GM19455 (cell line): ENCODE measurements around the gene CALR3.
"Not testable (repeated sequence)": the region's sequence is repeated elsewhere in the genome, so short reads cannot be mapped to it uniquely, and the experiment has no call there.

ENCODE experiments used
- ATAC-seq: cut with Tn5 transposase; IDR thresholded peaks from one replicate; pipeline ENCODE4 v1.9.1; 2021; ENCODE audit not compliant: unreplicated experiment

The CALR3 gene

DNA sequence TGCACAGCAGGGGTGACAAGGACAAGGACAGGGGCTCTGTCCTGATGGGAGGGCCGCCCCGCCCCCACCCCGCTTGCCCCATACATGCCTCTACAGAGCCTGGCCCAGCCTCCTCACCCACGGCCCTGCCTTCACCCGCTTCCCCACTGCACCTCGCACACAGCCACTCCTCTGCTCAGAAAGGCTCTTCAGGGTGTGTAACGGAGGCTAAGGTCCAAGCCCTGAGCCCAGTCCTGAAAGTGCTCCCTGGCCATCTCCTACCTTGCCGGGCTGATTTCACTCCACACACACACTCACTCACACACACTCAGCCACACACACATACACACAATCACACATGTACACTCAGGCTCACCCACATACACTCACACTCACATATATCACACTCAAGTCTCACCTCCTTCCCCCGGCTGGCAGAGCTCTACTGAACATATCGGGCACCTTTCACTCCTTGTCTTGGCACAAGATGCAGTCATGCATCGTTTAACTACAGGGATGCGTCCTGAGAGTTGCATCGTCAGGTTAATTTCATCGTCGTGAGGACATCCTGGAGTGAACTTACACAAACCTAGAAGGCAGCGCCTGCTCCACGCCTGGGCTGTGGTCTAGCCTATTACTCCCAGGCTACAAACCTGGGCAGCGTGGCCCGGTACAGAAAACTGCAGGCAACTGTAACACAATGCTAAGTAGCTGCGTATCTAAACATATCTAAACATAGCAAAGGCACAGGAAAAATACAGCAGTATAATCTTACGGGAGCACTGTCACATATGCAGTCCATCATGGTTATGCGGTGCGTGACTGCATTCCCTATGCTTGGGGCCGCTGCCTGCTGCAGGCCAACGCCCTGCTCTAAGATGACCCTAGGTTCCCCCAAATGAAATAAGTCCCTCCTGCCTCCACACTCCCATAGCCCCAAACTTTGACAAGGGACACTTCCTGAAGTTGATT, 37.3 kb downstream of the CALR3 start:
- no peak for ATAC-seq

- no peak for ATAC-seq
Observed at GRCh38 chr19:16457954-16458331, 38.0 kb downstream of the CALR3 start.

DNA sequence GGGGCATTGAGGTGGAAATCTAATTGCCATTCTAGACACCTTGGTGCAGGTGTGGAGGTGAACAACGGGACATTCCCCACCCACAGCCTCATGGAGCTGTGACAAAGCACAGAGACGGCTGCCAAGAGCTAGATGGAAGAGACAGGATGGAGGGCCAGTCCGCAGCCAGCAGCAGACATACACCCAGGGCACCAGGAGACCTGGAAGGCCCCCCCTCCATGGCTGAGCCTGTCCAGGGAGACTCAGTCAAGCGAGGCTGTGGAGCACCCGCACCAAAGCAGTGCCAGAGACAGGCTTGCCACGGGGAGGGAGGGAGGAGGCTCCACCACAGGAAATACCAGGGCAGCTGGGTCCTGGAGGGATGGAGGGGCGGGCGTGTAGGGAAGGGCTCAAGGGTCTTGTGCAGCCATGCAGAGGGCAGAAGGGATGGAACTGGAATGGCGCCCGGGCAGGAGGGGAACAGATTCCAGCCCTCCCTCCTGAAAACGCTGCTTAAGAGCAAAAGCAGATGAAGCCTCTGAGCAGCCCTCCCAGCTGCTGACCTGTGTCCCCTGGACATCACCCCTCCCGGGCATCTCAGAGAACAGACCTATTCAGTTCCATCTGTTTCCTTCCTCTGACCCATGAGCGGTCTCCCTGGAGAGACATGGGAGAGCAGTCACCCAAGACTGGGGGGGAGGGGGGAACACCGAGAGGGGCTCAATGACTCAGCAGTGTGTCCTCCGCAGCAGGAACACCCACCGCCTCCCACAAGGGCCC, 38.6 kb downstream of the CALR3 start:
- no peak for ATAC-seq

DNA sequence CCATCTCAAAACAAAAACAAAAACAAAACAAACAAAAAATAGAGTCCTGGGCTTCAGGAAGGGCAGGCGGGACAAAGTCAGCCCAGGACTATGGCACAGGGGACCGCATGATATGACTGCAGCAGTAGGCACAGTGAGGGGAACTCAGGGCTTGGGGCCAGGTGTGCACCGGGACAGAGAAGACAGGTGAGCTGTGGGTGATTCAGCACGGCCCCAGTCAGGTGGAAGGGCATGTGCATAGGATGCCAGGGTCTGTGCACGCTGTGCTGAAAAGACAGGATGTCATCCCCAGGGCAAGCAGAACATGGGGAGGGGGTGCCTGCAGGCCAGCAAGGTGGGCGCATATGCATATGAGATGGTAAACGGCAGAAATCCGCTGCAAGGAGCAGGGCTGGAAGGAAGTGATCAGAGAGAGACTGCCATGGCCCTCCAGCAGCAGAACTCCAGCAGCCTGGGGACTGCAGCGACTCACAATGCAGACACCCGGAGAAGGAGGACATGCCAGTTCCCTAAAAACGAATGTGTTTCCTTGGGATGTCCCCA, 39.2 kb downstream of the CALR3 start:
- ATAC-seq, result no peak

DNA sequence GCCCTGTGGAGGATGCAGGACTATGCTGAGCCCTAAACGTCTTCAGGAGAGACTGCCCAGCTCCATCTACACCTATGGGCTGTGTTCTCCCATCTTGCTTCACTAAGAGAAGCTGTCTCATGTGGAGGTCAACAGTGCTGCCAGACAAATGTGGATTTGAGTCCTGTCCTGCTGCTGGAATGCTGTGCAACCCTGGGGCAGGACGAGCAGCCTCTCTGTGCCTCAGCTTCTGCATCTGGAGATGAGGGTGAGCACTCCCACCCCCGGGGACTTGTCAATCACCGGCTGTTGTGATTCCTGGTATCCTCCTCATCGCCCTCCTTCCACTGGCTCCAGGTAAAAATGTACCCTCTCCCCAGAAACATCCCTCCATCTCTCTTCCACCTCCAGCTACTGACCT, 40.5 kb downstream of the CALR3 start:
- no peak for ATAC-seq

- no peak for ATAC-seq
Observed at GRCh38 chr19:16454351-16454918, 41.5 kb downstream of the CALR3 start.

DNA sequence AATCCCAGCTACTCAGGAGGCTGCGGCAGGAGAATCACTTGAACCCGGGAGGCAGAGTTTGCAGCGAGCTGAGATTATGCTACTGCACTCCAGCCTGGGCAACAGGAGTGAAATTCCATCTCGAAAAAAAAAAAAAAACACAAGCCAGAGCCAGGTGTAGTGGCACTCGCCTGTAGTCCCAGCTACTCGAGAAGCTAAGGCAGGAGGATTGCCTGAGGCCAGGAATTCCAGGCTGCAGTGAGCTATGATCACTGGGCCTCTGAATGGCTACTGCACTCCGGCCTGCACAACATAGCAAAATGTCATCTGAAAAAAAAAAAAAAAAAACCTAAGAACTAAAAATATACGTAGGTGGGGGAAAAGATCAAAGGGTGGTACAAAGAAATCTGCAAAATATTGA, 43.6 kb downstream of the CALR3 start:
- ATAC-seq, result no peak

- ATAC-seq, result no peak
Observed at GRCh38 chr19:16449330-16449961, 46.5 kb downstream of the CALR3 start.

- ATAC-seq, result not testable (repeated sequence)
Observed at GRCh38 chr19:16448872-16449271, 47.1 kb downstream of the CALR3 start.

DNA sequence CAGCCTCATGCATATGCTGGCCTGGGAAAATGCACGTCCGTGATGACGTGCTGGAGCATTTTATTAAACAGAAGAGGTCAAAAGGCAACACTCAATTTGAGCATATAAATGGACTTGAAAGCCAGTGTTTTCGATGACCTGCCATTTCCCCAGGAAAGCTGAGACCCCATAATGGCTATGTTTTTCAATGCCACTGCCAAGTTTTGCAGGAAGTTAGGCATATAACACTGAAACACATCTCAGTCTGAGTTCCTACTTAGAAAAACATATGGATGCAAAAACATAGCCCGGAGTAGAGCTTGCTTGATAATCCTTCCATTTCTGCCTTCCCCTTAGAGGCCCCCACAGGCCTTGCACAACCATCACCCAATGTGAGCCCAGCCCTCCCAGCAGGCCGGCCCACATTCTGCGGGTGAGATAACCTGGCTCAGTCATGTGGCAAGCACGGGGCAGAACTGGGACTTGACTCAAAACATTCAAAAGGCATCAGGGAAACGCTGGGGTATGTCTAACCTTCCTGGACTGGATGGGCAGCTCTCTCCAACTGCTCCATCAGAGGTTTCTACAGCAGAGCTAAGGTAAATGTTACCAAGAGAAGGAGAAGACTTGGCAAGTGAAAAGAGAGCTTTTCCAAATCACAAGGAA, 49.1 kb downstream of the CALR3 start:
- ATAC-seq, result no peak

GRCh38 chr19:16446108-16446723, 49.8 kb downstream of the CALR3 start:
- peak; percentile 42 for ATAC-seq

DNA sequence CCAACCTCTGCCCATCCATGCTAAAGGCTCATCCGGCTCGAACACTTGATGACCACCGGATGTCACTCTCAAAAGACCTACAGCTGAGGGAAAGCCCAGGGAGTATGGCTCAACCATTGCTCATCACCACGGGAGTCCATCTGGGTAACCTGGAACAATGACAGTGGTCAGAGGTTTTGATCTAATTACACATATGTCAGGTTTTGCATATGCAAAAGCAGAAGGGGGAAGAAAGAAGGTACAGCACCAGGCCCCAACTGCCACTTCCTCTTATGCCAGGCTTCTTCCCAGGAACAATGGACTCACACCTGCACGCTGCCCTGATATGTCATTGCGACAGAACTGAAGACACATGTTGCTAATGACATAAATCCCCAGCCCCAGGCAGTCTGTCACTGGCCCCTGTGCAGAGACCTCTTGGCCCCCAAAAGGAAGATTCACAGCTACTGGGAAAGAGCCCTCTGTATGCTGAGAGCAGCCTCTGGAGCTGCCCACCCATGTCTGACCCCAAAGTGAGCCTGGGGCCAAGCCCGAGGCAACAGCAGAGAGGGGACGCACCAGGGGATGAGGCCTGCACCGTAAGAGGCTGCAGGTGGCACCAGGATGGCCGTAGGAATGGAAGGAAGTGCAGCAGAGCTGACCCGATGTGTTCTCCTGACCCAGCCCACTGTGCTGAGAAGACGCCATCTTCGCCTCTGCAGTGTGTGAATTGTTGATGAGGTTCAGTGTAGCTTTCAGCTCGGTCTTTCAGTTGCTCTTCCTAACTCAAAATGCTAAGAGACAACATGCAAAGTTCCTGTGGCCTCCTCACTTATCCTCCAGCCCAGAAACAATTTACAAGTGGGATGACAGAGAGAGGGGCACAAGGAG, 50.5 kb downstream of the CALR3 start:
- ATAC-seq, result no peak

GRCh38 chr19:16444269-16444600, 51.7 kb downstream of the CALR3 start:
- ATAC-seq, result no peak

DNA sequence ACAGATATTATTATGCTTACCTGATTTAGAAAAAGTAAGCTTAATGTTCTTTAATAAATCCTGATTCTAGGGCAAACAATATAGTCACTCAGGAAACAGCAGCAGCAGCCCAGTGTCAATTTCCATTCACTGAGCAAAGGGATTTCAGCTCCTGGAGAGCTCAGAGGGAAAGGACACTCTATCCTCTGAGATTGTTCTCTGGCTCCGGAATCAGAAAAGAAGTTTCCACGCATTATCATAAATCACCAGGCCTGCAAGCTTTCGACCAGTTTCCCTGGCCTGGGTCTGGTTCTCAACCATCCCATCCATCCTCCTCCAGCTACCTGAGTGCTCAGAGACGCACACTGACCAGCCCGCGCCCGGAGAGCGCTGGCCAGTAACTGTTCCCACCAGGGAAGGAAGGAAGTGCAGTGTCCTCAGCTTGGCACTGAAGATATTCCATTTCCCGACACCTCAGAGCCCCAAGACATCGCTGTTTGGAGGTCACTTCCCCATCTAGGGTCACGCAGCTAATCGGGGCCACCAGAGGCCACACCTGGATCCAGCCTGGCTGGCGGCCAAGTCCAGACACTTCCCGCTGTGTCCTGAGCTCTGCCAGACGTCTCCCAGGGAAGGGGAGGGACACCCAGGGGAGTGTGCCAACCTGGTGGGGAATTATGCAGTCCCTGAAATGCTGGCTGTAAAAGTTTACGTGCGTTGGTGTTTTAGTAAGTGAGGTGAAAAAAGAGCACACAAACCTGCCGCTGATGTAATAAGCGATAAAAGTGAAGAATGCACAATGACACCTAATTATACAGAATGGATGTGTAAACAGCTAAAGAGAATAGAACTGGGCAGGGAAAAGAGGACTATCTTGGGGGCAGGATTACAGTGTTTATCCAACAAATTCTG, 53.3 kb downstream of the CALR3 start:
- ATAC-seq, result no peak

- ATAC-seq, result no peak
Observed at GRCh38 chr19:16441661-16442162, 54.3 kb downstream of the CALR3 start.

DNA sequence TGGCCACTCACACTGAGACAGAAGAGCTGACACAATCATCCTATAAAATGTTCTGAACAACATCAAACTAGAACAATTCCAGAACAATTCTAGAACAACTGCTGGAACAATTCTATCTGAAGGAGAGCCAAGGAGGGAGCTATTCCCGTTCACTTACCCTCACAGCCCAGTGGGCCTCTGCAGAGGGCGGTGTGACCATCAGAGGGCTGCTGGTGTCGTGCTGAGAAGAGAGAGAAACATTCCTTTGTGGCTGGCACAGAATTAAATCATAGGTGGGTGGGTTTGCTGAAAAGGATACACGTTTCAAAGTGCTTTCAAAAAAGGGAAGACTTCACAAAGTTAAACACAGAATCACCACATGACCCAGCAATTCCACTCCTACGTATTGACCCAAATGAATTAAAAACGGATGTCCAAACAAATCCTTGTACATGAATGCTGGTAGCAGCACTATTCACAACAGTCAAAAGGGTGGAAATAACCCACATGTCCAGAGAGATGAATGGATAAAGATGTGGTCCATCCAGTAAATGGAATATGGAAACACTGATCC, 59.1 kb downstream of the CALR3 start:
- no peak for ATAC-seq

DNA sequence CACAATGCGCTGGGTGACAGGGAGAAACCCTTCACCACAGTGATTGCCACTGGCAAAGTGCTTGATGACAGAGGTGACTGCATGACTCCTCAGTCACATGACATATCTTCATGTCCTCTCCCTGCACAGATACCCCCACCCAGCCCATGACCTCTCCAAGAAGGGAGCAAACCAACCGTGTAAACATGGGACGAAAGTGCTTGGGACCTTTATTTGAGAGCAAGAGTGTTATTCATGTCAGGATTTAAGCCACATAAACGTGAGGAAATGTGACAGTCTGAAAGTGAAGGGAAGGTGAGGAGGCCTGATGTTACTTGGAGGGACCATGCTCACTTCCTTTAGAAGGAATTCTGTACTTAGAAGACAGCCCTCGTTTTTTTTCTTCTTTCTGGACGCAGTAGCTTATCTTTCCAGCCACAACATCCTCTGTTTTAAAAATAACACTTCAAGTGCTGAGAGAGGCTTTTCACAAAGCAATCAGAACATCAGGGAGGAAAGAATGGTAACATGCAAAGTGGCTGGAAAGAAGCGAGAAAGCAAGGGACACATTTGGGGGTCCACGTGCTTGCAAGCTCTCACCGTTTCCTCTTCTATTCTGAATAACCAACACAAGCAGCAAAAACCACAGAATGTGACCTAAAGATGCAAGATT, 59.8 kb downstream of the CALR3 start:
- ATAC-seq, result no peak
